ENCODE data around the gene TSPAN31.
"Not testable (repeated sequence)": the region's sequence is repeated elsewhere in the genome, so short reads cannot be mapped to it uniquely, and the experiment has no call there.

The TSPAN31 gene

DNA sequence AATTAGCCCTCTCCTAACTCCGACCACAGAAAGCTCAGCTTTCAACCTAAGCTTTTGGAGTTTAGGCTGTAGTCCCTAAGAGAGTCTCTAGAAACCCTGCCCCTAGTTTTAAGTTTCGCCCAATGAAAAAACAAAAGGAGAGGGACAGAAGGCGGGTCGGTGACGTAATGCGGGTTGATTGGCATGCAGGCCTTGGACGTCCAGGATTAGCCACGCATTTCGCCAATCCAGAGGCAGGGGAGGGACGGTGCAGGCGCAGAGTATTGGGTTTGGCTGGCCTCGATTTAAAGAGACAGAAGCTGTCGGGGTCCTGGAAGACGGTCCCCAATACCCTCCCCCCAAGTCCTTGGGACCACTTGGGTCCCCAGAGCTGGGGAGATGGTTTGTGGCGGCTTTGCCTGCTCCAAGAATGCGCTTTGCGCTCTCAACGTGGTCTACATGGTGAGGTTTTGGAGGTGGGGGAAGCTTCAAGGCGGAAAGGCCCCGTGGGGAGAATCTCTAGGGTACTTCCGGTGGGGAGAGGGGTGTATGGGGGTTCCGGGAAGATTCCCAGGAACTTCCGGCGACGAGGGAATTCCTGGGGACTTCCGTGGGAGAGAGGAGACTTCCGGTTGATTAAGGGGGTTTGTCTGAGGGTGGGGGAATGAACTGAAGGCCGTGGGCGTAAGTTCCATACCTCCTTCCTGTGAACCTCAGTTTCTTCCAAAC, at the start of gene TSPAN31:
TSS of gene TSPAN31 (plus strand) at position 263 of the 708 bp plus-strand sequence. CDS start at position 379, 116 bp downstream.
- peak; percentile 69 to 87 for DNase-seq (ENCODE audit: low read depth in 2 of 2)

DNA sequence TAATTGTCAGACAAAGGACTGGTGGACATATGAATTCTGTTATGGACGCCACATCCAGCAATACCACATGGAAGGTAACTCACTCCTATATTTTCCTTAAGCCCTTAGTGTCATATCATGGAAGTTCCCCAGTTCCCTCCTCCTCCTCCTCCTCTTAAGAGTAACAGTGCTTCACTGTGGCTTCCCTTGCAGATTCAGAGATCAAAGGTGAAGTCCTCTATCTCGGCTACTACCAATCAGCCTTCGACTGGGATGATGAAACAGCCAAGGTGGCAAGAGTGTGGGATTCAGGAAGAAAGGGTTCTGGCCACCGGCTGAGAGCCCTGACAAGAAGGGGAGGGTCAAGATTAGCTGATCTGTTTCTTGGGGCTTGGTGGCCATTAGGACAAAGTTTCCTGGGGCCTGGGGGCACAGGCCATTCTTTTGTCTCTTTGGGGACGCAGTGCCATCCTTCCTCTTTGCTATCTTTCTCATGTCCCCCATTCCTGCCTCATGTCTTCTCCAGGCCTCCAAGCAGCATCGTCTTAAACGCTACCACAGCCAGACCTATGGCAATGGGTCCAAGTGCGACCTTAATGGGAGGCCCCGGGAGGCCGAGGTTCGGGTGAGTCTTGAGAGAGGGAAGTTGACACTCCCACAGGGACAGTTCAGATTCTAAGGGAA, 48.9 kb upstream of the TSPAN31 start:
- no peak for DNase-seq (ENCODE audit: low read depth in 2 of 2)

DNA sequence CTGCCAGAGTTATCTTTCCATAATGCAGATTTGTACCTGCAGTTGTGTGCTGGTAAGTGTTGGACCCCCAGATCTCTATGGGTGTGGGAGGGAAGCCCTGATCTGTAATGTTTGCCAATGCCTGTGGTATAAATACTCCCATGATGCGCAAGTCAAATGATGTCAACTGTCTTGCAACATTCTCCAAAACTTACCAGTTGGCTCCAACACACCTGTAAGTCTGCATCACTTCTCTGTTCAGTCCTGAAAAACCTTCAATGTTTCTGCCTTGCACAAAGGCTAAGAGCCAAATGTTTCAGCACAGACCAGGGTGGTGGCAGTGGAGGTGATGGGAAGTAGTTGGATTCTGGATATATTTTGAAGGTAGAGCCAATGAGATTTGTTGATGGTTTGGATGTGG, 47.8 kb upstream of the TSPAN31 start:
- no peak for DNase-seq (ENCODE audit: low read depth in 2 of 2)

GRCh38 chr12:57698414-57698813, 46.4 kb upstream of the TSPAN31 start:
- DNase-seq (ENCODE audit: low read depth in 2 of 2) = no peak

DNA sequence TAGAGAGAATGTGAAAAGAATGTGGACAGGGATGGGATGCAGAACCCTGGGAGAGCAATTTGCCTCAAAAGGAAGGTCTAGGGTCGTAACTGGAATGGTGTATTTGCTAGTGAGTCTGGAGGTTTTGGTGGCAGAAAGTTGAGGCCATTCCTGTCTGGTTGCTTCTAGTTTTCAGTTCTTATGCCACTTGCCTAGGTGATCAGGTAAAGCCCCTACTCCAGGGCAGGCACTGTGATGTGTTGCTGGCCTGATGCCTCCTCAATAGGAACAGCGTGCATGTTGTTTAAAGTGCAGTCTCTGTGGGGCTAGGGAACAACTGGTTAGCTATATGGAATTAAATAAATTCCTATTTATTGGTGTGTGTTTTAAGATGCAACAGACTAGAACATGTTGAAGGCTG, 44.5 kb upstream of the TSPAN31 start:
- DNase-seq (ENCODE audit: low read depth in 2 of 2) = no peak

DNA sequence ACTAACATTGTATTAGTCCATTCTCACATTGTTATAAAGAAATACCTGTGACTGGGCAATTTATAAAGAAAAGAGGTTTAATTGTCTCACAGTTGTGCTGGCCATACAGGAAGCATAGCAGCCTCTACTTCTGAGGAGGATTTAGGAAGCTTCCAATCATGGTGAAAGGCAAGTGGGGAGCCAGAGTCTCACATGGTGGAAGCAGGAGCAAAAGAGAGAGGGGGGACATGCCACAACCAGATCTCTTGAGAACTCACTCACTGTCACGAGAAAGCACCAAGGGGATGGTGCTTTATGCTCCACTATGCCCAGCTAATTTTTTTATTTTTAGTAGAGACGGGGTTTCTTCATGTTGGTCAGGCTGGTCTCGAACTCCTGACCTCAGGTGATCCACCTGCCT, 37.6 kb upstream of the TSPAN31 start:
- DNase-seq (ENCODE audit: low read depth in 2 of 2) = no peak

DNA sequence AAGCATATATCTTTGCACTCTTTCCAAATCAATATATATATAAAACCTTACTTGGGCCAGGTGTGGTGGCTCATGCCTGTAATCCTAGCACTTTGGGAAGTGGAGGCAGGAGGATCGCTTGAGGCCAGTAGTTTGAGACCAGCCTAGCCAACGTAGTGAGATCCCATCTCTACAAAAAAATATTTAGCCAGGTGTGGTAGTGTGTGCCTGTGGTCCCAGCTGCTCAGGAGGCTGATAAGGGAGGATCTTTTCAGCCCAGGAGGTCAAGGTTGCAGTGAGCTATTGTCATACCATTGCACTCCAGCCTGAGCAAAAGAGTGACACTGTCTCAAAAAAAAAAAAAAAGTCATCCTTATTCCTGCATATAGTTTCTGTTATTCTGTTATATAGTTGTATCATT, 36.5 kb upstream of the TSPAN31 start:
- no peak for DNase-seq (ENCODE audit: low read depth in 2 of 2)

DNA sequence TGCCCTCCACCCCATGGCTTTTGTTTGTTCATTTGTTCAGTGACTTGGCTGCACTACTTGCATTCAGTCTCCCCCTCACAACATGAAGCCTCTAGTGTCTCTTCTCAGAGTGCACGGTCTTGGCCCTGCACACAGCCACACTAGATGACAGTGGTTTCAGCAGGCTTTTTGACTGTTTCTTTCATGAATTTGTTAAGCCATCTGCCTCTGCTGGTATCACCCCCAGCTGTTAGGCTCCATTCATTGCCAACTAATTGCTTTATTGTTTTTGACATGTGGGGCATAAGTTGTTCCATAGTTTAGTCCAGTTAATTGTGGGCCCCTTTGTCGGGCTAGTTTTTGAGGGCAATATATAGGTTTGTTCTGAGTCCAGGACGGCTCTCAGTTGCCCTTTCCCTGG, 32.1 kb upstream of the TSPAN31 start:
- no peak for DNase-seq (ENCODE audit: low read depth in 2 of 2)

- no peak for DNase-seq (ENCODE audit: low read depth in 2 of 2)
Measured at GRCh38 chr12:57713209-57713608, 31.6 kb upstream of the TSPAN31 start.

DNA sequence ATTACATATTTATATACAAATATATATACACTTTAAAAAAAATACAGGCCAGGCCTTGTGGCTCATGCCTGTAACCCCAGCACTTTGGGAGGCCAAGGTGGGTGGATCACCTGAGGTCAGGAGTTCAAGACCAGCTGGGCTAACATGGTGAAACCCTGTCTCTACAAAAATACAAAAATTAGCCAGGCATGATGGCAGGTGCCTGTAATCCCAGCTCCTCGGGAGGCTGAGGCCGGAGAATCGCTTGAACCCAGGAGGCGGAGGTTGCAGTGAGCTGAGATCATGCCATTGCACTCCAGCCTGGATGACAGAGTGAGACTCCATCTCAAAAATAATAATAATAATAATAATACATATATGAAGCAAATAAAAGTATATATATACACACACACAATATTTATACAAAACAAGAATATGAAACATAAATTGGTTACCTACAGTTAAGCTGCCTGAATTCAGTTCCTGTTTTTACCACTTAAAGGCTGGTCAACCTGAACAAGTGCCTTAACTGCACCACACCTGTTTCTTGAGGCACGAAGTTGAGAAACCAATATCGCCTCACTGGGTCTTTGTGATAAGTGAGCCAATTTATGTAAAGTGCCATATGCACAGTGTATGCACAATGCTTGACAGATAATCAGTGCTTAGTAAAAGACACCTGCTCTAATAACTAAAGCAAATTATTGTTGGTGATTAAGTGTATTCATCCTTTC, 29.6 kb upstream of the TSPAN31 start:
- not testable (repeated sequence) for DNase-seq (ENCODE audit: low read depth in 2 of 2)

DNA sequence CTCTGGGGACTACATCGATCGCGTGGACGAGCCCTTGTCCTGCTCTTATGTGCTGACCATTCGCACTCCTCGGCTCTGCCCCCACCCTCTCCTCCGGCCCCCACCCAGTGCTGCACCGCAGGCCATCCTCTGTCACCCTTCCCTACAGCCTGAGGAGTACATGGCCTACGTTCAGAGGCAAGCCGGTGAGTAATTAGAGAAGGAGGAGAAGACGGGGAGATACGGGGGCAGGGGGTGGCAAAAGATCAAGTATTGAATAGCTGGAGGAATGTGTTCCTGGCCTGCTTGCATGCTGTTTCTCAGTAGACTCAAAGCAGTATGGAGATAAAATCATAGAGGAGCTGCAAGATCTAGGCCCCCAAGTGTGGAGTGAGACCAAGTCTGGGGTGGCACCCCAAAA, 29.1 kb upstream of the TSPAN31 start:
- DNase-seq (ENCODE audit: low read depth in 2 of 2) = no peak

- DNase-seq (ENCODE audit: low read depth in 2 of 2) = no peak
Measured at GRCh38 chr12:57716305-57716704, 28.5 kb upstream of the TSPAN31 start.

- DNase-seq (ENCODE audit: low read depth in 2 of 2) = no peak
Measured at GRCh38 chr12:57717131-57717530, 27.7 kb upstream of the TSPAN31 start.

DNA sequence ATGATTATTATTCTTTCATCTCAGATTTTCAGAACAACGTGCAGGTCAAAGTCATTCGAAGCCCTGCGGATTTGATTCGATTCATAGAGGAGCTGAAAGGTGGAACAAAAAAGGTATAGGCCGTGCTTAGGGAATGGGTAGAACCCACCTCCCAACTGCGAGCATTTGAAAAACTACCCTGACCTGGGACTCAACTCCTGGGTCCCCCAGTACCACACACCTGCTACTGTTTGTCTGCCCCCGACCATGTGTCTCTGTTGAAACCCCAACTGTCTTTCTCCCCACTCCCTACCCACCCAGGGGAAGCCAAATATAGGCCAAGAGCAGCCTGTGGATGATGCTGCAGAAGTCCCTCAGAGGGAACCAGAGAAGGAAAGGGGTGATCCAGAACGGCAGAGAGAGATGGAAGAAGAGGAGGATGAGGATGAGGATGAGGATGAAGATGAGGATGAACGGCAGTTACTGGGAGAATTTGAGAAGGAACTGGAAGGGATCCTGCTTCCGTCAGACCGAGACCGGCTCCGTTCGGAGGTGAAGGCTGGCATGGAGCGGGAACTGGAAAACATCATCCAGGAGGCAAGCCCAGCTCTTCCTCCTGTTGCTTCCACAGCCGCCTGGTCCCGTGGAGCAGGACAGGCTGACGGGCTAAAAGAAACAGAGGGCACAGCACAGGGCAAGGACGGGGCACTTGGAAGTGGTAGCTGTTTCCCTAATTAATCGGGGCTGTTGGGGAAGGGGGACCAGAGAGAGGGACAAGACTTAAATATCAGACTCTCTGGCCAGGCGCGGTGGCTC, 26.8 kb upstream of the TSPAN31 start:
- no peak for DNase-seq (ENCODE audit: low read depth in 2 of 2)

DNA sequence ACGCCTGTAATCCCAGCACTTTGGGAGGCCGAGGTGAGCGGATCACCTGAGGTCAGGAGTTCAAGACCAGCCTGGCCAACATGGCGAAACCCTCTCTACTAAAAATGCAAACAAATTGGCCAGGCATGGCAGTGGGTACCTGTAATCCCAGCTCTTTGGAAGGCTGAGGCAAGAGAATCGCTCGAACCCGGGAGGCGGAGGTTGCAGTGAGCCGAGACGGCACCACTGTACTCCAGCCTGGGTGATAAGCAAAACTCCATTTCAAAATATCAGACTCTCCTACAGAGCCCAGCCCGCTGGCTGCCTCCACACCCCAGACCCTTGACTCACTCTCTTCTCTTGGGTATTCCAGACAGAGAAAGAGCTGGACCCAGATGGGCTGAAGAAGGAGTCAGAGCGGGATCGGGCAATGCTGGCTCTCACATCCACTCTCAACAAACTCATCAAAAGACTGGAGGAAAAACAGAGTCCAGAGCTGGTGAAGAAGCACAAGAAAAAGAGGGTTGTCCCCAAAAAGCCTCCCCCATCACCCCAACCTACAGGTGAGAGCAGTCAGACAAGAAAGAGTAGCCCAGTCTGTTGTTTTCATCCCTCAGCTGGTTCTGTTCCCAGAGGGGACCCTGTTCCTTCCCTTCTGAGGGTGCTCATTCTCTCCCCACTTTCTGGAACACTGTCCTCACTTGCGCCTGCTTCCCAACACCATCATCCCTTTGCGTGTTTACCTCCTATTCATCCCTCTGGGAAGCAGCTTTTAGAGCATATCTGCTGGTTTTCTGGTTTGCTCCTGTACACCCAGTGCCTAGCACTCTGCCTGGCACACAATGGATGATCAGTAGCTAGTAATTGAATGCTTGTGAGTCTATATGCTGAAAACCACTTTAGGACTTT, 26.0 kb upstream of the TSPAN31 start:
- DNase-seq (ENCODE audit: low read depth in 2 of 2) = no peak

GRCh38 chr12:57719777-57720605, 24.8 kb upstream of the TSPAN31 start:
- DNase-seq (ENCODE audit: low read depth in 2 of 2) = no peak

- DNase-seq (ENCODE audit: low read depth in 2 of 2) = no peak
Measured at GRCh38 chr12:57720606-57721595, 23.9 kb upstream of the TSPAN31 start.

DNA sequence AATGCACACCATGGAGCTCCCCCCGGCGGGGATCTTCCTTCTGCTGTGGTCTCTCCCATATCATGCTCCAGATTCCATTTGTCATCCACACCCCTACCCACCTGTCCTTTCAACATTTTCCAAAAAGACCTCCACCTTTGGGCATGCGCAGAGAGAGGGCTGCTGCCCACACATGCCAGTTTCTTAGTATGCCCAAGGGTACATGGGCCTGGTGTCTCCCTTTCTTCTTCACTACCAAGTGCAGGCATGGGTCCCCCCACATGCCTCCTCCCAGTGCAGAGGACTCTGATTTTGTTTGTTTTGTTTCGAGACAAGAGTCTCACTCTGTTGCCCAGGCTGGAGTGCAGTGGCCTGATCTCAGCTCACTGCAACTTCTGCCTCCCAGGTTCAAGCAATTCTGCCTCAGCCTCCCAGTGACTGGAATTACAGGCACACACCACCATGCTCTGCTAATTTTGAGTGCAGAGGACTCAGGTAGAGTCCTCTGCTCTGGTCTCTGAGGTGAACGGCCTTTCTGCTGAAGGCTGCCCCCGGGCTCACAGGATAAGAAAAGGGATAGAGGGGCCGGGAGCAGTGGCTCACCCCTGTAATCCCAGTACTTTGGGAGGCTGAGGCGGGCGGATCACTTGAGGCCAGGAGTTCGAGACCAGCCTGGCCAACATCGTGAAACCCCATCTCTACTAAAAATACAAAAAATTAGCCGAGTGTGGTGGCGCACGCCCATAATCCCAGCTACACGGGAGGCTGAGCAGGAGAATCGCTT, 22.8 kb upstream of the TSPAN31 start:
- DNase-seq (ENCODE audit: low read depth in 2 of 2) = not testable (repeated sequence)

Measured in stimulated activated CD4-positive, alpha-beta T cell treated with anti-CD3 and anti-CD28 coated beads, Interleukin-1b, Interleukin-23, amount 100 ng/mL, for 1 hour (primary cell).